NCI-H82 (cell line): ENCODE results near the gene KL.

Source experiments
- DNase-seq: peaks from one replicate; lab custom pipeline; 2025; lab: John Stamatoyannopoulos, UW

The KL gene

GRCh38 chr13:33037673-33038072 lies 21.4 kb downstream of the KL start:
- DNase-seq, result no peak

DNA sequence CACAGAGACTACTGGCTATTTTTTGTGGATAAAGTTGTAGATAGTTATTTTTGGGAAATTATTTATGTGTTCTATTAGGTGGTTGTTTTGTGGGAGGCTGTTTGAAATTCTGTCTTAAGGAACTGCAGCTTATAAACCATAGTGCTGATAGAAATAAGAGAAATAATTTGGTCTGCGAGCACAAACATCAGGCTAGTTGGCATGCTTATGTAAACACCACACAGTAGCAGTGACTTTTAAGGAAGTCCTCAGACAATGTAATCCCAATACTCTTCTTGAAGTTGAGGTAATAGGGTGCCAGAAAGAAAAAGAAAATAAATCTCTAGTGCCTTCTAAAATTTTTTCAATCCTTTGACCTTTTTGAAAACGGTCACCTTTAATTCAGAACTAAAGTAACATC lies 23.9 kb downstream of the KL start:
- DNase-seq, result no peak

GRCh38 chr13:33045851-33046592 lies 29.8 kb downstream of the KL start:
- DNase-seq, result no peak

GRCh38 chr13:33050161-33050560 lies 33.9 kb downstream of the KL start:
- no peak for DNase-seq

GRCh38 chr13:33051632-33052031 lies 35.4 kb downstream of the KL start:
- no peak for DNase-seq

GRCh38 chr13:33052506-33053280 lies 36.5 kb downstream of the KL start:
- DNase-seq, result no peak

DNA sequence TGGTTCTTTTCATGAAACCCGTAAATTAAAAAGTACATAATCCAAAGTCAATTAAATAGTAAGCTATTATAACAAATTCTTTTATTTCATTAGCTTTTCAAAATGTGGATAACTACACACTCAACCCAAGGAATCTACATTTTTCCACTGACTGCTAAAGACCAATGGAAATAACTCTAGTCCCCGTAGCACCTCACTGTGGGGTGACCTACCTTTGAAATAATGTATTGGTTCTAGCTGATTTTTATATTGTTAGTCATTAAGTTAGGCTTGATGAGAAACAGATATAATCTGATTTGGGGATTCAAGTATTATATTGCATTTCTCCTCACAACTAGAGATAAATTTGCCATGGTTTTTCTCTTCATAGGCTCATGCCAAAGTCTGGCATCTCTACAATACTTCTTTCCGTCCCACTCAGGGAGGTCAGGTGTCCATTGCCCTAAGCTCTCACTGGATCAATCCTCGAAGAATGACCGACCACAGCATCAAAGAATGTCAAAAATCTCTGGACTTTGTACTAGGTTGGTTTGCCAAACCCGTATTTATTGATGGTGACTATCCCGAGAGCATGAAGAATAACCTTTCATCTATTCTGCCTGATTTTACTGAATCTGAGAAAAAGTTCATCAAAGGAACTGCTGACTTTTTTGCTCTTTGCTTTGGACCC lies 37.3 kb downstream of the KL start:
- no peak for DNase-seq

DNA sequence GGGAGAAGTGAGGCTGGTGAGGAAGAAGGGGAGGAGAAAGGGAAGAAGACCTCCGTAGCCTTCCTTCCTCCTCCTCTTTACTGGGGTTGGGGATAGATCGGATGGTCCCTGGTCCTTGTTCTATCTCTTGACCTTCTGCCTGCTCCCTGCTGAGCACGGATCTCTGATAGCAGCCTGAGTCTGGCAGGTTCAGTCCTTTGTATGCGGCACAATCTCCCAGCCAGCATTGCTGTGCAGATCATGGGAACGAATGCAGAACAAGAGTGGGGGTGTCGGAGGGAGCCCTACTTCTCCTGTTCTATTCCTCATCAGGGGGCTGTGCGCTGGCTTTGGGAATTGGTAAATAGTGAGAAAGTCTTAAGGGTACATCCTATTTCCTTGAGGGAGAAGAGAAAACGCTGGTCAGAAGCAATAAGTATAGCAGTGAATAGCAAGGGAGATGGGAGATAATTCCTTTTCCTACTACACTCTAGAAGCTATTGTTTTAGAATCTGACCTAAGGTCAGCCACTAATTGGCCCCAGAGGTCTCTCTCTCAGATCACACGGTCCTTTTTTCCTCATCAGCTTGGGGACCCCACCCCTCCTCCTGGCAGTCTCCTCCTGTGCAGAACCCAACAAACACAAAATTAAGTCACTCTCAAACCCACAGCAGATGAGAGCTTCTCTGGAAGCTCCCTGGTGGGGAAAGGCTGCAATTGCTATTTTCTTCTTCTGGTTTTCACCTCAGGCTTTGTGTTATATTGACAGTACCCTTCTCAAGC lies 41.0 kb downstream of the KL start:
- peak; percentile 51 for DNase-seq

GRCh38 chr13:33058776-33059327 lies 42.6 kb downstream of the KL start:
- DNase-seq, result peak; percentile 20

GRCh38 chr13:33060815-33061214 lies 44.6 kb downstream of the KL start:
- no peak for DNase-seq

- no peak for DNase-seq
These were observed 50.1 kb downstream of the KL start for GRCh38 chr13:33066329-33066728.

DNA sequence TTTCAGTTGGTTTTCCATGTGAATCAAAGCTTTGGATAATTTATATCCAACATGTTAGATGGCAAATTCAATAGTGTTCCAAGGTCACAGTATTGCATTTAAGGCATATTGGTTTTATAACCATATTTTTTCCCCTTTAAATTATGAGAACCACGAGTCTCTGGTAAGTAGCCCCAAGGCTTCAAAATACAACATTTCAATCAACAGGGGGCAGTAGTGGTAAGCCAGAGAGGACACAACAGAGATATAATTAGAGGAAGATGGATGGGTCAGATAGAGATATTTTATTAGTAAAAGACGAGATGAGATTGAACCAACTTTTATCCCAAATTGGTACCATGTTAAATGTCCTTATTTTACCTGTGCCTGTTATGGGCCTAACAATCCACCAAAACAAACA lies 53.1 kb downstream of the KL start:
- peak; percentile 8 for DNase-seq

- DNase-seq, result no peak
These were observed 54.5 kb downstream of the KL start for GRCh38 chr13:33070713-33071112.

- DNase-seq, result no peak
These were observed 56.1 kb downstream of the KL start for GRCh38 chr13:33072282-33072681.

DNA sequence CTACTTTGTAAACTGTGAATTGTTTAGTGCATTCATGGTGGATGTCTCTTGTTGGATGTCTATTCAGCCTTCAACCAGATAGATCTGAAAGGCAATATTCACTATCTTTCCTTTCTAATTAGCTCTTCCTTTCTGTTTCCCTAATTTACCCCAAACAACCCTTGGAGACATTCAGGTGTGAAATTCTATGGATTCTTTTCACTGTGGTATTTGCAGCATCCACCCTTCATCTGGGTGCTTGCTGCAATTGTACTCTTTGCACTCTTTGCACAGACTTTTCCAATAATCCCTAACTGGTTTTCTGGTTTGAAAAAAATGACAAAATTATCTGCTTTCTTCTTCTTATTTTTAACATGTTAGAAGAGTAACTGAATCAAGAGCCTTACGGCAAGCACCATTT lies 56.5 kb downstream of the KL start:
- DNase-seq, result no peak

GRCh38 chr13:33073338-33073737 lies 57.1 kb downstream of the KL start:
- no peak for DNase-seq

DNA sequence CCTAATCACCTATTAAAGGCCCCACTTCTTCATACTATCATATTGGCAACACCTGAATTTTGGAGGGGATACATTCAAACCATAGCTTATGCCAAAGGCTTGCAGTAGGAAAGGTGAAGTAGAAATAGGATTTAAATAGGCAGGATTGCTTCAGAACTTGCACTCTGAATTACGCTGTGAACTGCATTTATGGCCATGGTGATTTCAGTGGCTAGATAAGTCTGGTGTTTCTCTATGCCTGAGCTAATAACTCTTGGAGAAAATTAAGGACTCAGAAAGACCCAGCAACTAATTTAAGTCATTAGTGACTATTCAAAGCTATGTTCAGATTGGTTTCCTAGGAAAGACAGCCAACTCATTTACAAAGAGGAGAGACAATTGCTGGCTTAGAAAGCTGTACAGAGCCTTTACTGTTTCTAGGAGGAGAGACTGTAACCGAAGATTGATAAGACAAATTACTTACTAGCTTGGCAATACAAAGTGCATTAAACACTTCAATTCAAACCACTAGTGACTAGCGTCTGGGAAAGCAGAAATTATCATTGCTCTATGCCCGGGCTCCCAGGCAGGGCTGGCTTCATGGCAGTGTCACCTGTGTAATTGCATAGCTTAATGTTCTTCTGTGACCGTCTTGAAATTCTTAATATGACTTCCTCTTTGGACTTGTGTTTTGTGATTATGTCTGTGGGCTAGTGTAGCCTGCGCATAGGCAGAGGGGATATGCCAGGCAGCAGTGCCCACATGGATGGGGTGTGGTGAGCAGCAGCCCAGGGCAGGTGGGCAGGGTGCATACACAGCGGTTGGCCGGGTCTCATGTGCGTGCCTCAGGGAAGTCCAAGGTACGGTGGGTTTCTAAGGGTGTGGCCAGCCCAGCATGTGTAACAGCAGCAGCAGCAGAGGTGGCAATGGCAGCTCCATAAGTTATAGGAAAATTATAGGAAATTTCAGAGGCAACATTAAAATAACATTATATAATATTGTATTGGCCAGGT lies 60.1 kb downstream of the KL start:
- no peak for DNase-seq

- no peak for DNase-seq
These were observed 62.0 kb downstream of the KL start for GRCh38 chr13:33078263-33078662.

DNA sequence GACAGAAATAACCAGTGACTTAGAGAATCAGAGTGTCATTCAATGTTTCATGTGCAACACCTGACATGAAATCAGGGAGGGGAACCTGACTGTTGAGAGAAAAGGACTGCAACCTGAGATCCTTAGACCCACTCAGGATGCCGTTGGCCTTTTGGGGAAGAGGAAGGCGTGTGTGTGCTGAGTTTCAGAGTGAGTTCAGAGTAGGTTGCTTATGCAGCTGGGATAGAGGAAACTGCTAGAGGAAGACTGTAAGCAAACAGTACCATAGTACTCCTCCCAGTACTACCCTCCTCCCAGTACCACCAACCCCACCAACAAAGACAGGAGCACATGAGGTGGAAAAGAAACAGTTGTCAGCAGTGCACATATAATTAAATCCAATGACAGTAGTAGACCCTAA lies 63.7 kb downstream of the KL start:
- no peak for DNase-seq

GRCh38 chr13:33080972-33081590 lies 64.9 kb downstream of the KL start:
- no peak for DNase-seq
